ENCODE data around the gene ABCG1. TPM values are rescaled to one million over a fixed set of nuclear protein-coding genes. Genes with fewer than 3 reads are reported as not detected.
A peak's percentile ranks its signal among the peaks of the same experiment; 100 is the strongest.

The ABCG1 gene
- total RNA-seq, 4 donors from 2014 or later, result 2.6 to 10.9 (median 3.7) TPM

- H3K9me3 ChIP-seq, result no peaks in the 10 kb centered on the region
- peaks cover 39 to 88% (median 62%) of the 10 kb centered on the region in 3 donors for H3K4me1 ChIP-seq
- intact Hi-C loops (cut with DNase I), result no loop called here
- peak overlapping the region; percentile 29 to 72 (median 51) for H3K4me3 ChIP-seq
- TF ChIP-seq CTCF (IDR thresholded peaks at IDR 0.05) (no peak), POLR2A (IDR thresholded peaks at IDR 0.05) (peak in 1 of 4 donors; percentile 42)
- H3K27ac ChIP-seq, result peak overlapping the region; percentile 67 to 90 (median 82)
- no peak for DNase-seq
- H3K27me3 ChIP-seq, result peaks cover 0 to 82% (median 0%) of the 10 kb centered on the region in 4 donors
- no peaks in the 10 kb centered on the region for H3K36me3 ChIP-seq
- 0 to 23% methylated on average over 5 to 6 of the region's 73 CpGs for WGBS, 2 donors
Observed at GRCh38 chr21:42234464-42235241, 15.7 kb downstream of the ABCG1 start.

- no peak for DNase-seq
- intact Hi-C loops (cut with DNase I), result no loop called here
- no peaks in the 10 kb centered on the region for H3K9me3 ChIP-seq
- H3K4me3 ChIP-seq, result peak overlapping the region in 1 of 4 donors; percentile 53
- H3K36me3 ChIP-seq, result no peaks in the 10 kb centered on the region
- peak overlapping the region in 3 of 4 donors; percentile 43 to 86 (median 77) for H3K27ac ChIP-seq
- 90 to 96% methylated on average over 9 of the region's 9 CpGs for WGBS, 2 donors
- H3K4me1 ChIP-seq, result peaks cover 39 to 81% (median 62%) of the 10 kb centered on the region in 3 donors
- no peak for TF ChIP-seq POLR2A (IDR thresholded peaks at IDR 0.05)
- no peak for TF ChIP-seq CTCF (IDR thresholded peaks at IDR 0.05)
- peaks cover 0 to 78% (median 0%) of the 10 kb centered on the region in 4 donors for H3K27me3 ChIP-seq
Observed at GRCh38 chr21:42235593-42235992, 16.7 kb downstream of the ABCG1 start.

GRCh38 chr21:42236014-42236413 is 17.1 kb downstream of the ABCG1 start:
- no peak overlapping the region for H3K4me3 ChIP-seq
- peaks cover 0 to 73% (median 0%) of the 10 kb centered on the region in 4 donors for H3K27me3 ChIP-seq
- intact Hi-C loops (cut with DNase I), result no loop called here
- peaks cover 38 to 77% (median 59%) of the 10 kb centered on the region in 3 donors for H3K4me1 ChIP-seq
- H3K27ac ChIP-seq, result peak overlapping the region in 2 of 4 donors; percentile 43 to 86
- H3K9me3 ChIP-seq, result no peaks in the 10 kb centered on the region
- H3K36me3 ChIP-seq, result no peaks in the 10 kb centered on the region
- no peak for DNase-seq
- WGBS, 2 donors, result 65 to 76% methylated on average over 8 to 10 of the region's 10 CpGs
- TF ChIP-seq CTCF (IDR thresholded peaks at IDR 0.05), result no peak
- TF ChIP-seq POLR2A (IDR thresholded peaks at IDR 0.05), result no peak

- peaks cover 31 to 70% (median 53%) of the 10 kb centered on the region in 3 donors for H3K4me1 ChIP-seq
- no peak for TF ChIP-seq POLR2A (IDR thresholded peaks at IDR 0.05)
- no peak for TF ChIP-seq CTCF (IDR thresholded peaks at IDR 0.05)
- intact Hi-C loops (cut with DNase I), result no loop called here
- WGBS, 2 donors, result 48 to 70% methylated on average over 3 of the region's 3 CpGs
- H3K36me3 ChIP-seq, result no peaks in the 10 kb centered on the region
- no peaks in the 10 kb centered on the region for H3K9me3 ChIP-seq
- H3K4me3 ChIP-seq, result no peak overlapping the region
- DNase-seq, result no peak
- H3K27ac ChIP-seq, result peak overlapping the region in 1 of 4 donors; percentile 17
- H3K27me3 ChIP-seq, result peaks cover 0 to 67% (median 0%) of the 10 kb centered on the region in 4 donors
Observed at GRCh38 chr21:42236693-42237092, 17.8 kb downstream of the ABCG1 start.

- no peak for DNase-seq
- Histone ChIP-seq H3K9me3 (no peaks in the 10 kb centered on the region), H3K27me3 (peaks cover 0 to 62% (median 0%) of the 10 kb centered on the region in 4 donors), H3K4me1 (peaks cover 30 to 66% (median 48%) of the 10 kb centered on the region in 3 donors), H3K4me3 (no peak overlapping the region), H3K36me3 (no peaks in the 10 kb centered on the region), H3K27ac (peak overlapping the region in 1 of 4 donors; percentile 17)
- 91 to 98% methylated on average over 5 of the region's 5 CpGs for WGBS, 2 donors
- no peak for TF ChIP-seq CTCF (IDR thresholded peaks at IDR 0.05)
- TF ChIP-seq POLR2A (IDR thresholded peaks at IDR 0.05), result no peak
- intact Hi-C loops (cut with DNase I), result no loop called here
Observed at GRCh38 chr21:42237161-42237560, 18.2 kb downstream of the ABCG1 start.
